ENCODE measurements around the gene TFIP11.

The TFIP11 gene

GRCh38 chr22:26444777-26445176 is 67.5 kb downstream of the TFIP11 start:
- Histone ChIP-seq H3K4me3 (replicated peaks; ENCODE audit: insufficient read depth, low read length) (no peak overlapping the region), H3K27ac (replicated peaks) (no peak overlapping the region), H3K27me3 (ENCODE audit: insufficient read depth, poor library complexity, severe bottlenecking) (no peaks in the 10 kb centered on the region)
- TF ChIP-seq POLR2AphosphoS5 (IDR thresholded peaks at IDR 0.05; ENCODE audit: low read depth) (no peak), REST (IDR thresholded peaks at IDR 0.05; ENCODE audit: insufficient replicate concordance, low read depth) (no peak), GABPA (IDR thresholded peaks at IDR 0.05; ENCODE audit: low read depth) (no peak), SPI1 (IDR thresholded peaks at IDR 0.05; ENCODE audit: borderline replicate concordance, low read depth) (no peak)
- TF ChIP-seq, protein P1, sequence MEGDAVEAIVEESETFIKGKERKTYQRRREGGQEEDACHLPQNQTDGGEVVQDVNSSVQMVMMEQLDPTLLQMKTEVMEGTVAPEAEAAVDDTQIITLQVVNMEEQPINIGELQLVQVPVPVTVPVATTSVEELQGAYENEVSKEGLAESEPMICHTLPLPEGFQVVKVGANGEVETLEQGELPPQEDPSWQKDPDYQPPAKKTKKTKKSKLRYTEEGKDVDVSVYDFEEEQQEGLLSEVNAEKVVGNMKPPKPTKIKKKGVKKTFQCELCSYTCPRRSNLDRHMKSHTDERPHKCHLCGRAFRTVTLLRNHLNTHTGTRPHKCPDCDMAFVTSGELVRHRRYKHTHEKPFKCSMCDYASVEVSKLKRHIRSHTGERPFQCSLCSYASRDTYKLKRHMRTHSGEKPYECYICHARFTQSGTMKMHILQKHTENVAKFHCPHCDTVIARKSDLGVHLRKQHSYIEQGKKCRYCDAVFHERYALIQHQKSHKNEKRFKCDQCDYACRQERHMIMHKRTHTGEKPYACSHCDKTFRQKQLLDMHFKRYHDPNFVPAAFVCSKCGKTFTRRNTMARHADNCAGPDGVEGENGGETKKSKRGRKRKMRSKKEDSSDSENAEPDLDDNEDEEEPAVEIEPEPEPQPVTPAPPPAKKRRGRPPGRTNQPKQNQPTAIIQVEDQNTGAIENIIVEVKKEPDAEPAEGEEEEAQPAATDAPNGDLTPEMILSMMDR (IDR thresholded peaks at IDR 0.05; ENCODE audit: insufficient read depth, low read length) = no peak
- no peak for DNase-seq (ENCODE audit: low read depth in 1 of 2, low spot score in 1 of 2)

GRCh38 chr22:26443901-26444690 is 68.2 kb downstream of the TFIP11 start:
- TF ChIP-seq POLR2AphosphoS5 (IDR thresholded peaks at IDR 0.05; ENCODE audit: low read depth) (no peak), GABPA (IDR thresholded peaks at IDR 0.05; ENCODE audit: low read depth) (no peak), SPI1 (IDR thresholded peaks at IDR 0.05; ENCODE audit: borderline replicate concordance, low read depth) (no peak), REST (IDR thresholded peaks at IDR 0.05; ENCODE audit: insufficient replicate concordance, low read depth) (no peak)
- TF ChIP-seq, protein P1 (IDR thresholded peaks at IDR 0.05; ENCODE audit: insufficient read depth, low read length) = no peak
- no peak for DNase-seq (ENCODE audit: low read depth in 1 of 2, low spot score in 1 of 2)
- no peaks in the 10 kb centered on the region for H3K27me3 ChIP-seq (ENCODE audit: insufficient read depth, poor library complexity, severe bottlenecking)
- no peak overlapping the region for H3K4me3 ChIP-seq (replicated peaks; ENCODE audit: insufficient read depth, low read length)
- H3K27ac ChIP-seq (replicated peaks) = no peak overlapping the region

GRCh38 chr22:26442086-26442756 is 70.1 kb downstream of the TFIP11 start:
- TF ChIP-seq GABPA (IDR thresholded peaks at IDR 0.05; ENCODE audit: low read depth) = no peak
- TF ChIP-seq SPI1 (IDR thresholded peaks at IDR 0.05; ENCODE audit: borderline replicate concordance, low read depth) = peak; percentile 88
- no peak for TF ChIP-seq POLR2AphosphoS5 (IDR thresholded peaks at IDR 0.05; ENCODE audit: low read depth)
- H3K27me3 ChIP-seq (ENCODE audit: insufficient read depth, poor library complexity, severe bottlenecking) = no peaks in the 10 kb centered on the region
- no peak overlapping the region for H3K4me3 ChIP-seq (replicated peaks; ENCODE audit: insufficient read depth, low read length)
- peak in 1 of 2 experiments; percentile 28 for DNase-seq (ENCODE audit: low read depth in 1 of 2, low spot score in 1 of 2)
- no peak overlapping the region for H3K27ac ChIP-seq (replicated peaks)

Small RNA genes lying within 50 kb of the gene (microRNA-seq; reads per million reads assigned to microRNA genes)
- gene MIR548J = 45.8 reads per million, percentile 60 among the genes with 10 or more reads in this experiment

All from HL-60 (cell line).